Islet of Langerhans (tissue), 1 donor: ENCODE data around the gene PRRT4.

Experiments
- FAIRE-seq: peaks from one replicate; lab custom pipeline; 2011; peaks lifted over from hg19 to GRCh38; lab: Jason Lieb, UNC

The PRRT4 gene

GRCh38 chr7:128373606-128374005 is 12.1 kb upstream of the PRRT4 start:
- no peak for FAIRE-seq

GRCh38 chr7:128370491-128370890 is 9.0 kb upstream of the PRRT4 start:
- FAIRE-seq = no peak

GRCh38 chr7:128366986-128367385 is 5.5 kb upstream of the PRRT4 start:
- no peak for FAIRE-seq

GRCh38 chr7:128366300-128366699 is 4.8 kb upstream of the PRRT4 start:
- FAIRE-seq = no peak

GRCh38 chr7:128365432-128365831 is 3.9 kb upstream of the PRRT4 start:
- FAIRE-seq = no peak

GRCh38 chr7:128364166-128364870 is 2.8 kb upstream of the PRRT4 start:
- FAIRE-seq = no peak

GRCh38 chr7:128363261-128363721 is 1.8 kb upstream of the PRRT4 start:
- no peak for FAIRE-seq

GRCh38 chr7:128362670-128363069 is 1.2 kb upstream of the PRRT4 start:
- no peak for FAIRE-seq

- FAIRE-seq = no peak
These were observed 1.2 kb downstream of the PRRT4 start for GRCh38 chr7:128360359-128360678.

- FAIRE-seq = no peak
These were observed 1.6 kb downstream of the PRRT4 start for GRCh38 chr7:128359939-128360338.

GRCh38 chr7:128359336-128359735 is 2.2 kb downstream of the PRRT4 start:
- FAIRE-seq = no peak

- FAIRE-seq = no peak
These were observed 3.3 kb downstream of the PRRT4 start for GRCh38 chr7:128358233-128358632.

- no peak for FAIRE-seq
These were observed 4.3 kb downstream of the PRRT4 start for GRCh38 chr7:128357217-128357613.

GRCh38 chr7:128356546-128357216 is 4.8 kb downstream of the PRRT4 start:
- FAIRE-seq = no peak

GRCh38 chr7:128353610-128354009 is 7.9 kb downstream of the PRRT4 start:
- no peak for FAIRE-seq

GRCh38 chr7:128353189-128353588 is 8.3 kb downstream of the PRRT4 start:
- no peak for FAIRE-seq

GRCh38 chr7:128352636-128353035 is 8.9 kb downstream of the PRRT4 start:
- FAIRE-seq = no peak

GRCh38 chr7:128352153-128352537 is 9.3 kb downstream of the PRRT4 start:
- FAIRE-seq = no peak

- no peak for FAIRE-seq
These were observed 10.0 kb downstream of the PRRT4 start for GRCh38 chr7:128351296-128352152.

GRCh38 chr7:128350708-128351295 is 10.7 kb downstream of the PRRT4 start:
- no peak for FAIRE-seq

- FAIRE-seq = no peak
These were observed 12.0 kb downstream of the PRRT4 start for GRCh38 chr7:128349466-128349825.

- FAIRE-seq = no peak
These were observed 13.8 kb downstream of the PRRT4 start for GRCh38 chr7:128347647-128348097.

- FAIRE-seq = no peak
These were observed 17.1 kb downstream of the PRRT4 start for GRCh38 chr7:128344431-128344774.
